HG02973 (cell line): ENCODE data around the gene GZF1.

Experiments used
- ATAC-seq: cut with Tn5 transposase; IDR thresholded peaks from one replicate; pipeline ENCODE4 v1.9.1; 2021; ENCODE audit warnings: moderate library complexity; ENCODE audit not compliant: unreplicated experiment

Gene GZF1

DNA sequence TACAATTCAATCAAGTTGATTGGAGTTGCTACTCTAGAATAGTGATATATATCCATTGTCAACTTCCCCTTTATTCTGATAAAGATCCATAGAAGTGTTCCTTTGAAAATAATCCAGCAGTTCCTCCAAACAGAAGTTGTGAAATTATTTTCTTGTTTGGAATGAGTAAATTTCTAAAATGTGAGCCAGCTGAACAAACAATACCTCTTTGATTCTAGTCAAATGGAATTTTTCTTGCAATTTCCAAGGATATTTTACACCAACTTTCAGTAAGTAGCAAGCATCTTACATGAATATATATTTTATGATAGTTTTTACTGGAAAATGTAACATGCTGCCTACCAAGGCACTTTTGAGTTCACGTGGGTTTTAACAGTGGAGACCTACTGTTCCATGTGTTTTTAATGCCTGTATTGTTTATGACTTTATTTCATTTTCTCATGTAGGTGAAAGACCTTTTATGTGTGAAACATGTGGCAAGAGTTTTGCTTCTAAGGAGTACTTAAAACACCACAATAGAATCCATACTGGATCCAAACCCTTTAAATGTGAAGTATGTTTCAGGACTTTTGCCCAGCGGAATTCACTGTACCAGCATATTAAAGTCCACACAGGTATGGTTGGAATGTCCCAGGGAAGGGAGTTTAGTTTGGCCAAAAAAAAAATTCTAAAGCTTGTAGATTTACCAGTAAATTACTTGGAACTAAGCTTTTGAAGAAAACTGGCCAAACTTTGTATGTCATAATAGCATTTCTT is 6.5 kb downstream of the GZF1 start:
- no peak for ATAC-seq

DNA sequence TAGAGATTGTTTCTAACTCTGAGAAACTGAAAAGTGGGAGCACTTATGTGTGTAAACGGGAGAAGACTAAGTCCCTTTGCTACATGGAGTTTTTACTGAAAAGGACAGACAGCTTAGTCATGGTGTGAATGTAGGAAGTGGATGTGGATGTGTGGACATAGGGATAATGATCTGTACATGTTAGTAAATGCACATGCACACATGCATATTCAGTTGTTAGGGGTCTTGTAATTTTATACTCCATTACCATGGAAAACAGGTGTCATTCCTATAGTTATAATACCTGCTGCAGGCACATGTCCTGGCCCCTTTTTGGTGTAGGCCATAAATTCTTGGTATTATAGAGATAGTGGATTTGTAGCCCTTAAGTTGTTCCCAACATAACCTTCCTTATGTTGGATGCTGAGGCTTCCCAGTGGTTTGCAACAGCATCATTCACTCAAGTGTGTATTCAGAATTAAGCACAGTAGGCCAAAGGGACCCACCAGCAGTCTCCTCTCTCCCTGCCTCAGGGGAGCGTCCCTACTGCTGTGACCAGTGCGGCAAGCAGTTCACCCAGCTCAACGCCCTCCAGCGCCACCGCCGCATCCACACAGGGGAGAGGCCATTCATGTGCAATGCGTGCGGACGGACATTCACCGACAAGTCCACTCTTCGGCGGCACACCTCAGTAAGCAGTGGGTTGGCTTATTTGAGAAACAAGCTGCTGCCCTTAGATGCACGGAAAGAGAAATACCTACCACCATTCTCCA is 7.3 kb downstream of the GZF1 start:
- ATAC-seq = no peak

- ATAC-seq = no peak
These were observed 8.3 kb downstream of the GZF1 start for GRCh38 chr20:23370274-23370673.

GRCh38 chr20:23370873-23371272 is 8.9 kb downstream of the GZF1 start:
- no peak for ATAC-seq

DNA sequence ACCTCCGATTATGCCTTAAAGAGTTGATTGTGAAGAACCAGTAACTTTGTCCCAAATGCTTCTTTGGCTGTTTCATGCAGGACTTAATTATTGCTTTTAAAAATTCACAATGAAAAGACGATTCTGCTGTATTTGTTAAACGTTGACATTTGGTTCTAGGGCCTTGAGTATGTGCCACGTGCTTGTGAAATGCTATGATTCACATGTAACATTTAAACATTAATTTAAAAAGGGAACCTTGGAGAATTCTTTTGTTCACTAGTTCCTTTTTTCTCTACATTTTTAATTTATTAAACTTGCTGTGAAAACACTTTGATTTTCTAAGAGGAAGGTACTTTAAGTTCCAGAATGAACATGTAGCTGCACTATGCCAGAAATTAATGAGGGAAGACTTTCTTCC is 9.5 kb downstream of the GZF1 start:
- no peak for ATAC-seq

DNA sequence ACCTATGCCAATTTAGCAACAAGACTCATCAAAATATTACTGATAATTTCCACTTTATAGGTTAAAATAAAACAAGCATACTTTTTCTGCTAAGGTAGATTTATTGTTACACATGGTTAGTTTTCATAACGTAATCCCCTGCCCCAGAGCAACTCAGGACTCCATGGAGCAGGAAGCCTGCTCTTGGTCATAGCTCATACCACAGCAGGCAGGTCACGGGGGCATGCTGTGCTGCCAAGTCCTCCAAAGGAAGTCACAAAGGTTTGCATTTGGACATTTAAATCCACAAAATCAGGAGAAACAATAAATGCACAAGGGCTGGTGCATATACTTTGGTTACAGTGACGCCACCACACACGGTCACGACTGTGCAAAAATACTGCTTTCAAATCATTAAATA is 12.5 kb downstream of the GZF1 start:
- ATAC-seq = no peak

GRCh38 chr20:23375827-23376226 is 13.8 kb downstream of the GZF1 start:
- no peak for ATAC-seq

DNA sequence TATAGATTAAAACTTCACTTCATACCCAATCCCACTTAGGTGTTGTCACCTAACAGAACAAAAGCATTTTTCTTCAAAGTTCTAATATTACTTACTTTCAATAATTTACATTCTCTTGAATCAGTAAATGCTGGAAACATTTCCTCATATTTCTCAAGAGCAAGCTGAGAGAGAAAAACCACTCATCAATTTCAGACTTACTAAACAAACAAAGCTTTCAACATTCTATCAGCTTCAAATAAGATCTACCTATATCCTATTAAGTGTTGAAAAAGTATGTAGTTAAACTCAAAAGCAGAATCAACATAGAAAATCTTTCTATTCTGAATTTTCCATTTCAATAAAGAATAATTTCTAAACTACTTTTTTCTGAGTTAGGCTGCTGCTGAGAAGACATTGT is 17.8 kb downstream of the GZF1 start:
- ATAC-seq = no peak

DNA sequence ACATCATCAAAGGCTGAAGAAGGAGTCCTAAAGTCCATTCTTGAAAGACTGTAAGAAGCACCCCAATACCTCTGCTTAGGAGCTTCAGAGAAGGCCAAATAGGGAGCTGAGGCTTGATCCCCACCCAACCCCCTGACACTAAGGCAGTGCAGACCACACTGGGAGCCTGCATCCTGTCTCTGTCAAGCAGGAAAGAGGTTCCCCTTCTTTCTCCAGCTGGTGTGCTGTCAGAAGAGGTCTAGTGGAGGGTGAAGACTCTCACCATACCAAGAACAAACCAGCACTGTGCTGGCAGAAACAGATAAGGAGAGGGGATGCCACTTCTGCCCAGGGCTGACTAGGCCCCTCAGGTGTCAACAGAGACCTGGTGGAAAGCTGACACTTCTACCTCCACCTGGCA is 19.9 kb downstream of the GZF1 start:
- ATAC-seq = no peak

- ATAC-seq = no peak
These were observed 24.5 kb downstream of the GZF1 start for GRCh38 chr20:23386304-23387117.

DNA sequence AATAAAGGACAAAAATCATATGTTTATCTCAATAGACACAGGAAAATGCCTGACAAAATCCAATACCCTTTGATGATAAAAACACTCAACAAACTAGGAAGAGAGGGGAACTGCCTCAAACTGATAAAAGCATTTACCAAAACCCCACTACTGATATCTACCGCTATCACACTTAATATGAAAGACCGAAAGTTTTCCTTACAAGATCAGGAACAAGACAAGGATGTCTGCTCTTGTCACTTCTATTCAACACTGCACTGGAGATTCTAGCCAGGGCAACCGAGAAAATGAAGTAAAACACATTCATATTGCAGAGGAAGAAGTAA is 25.1 kb downstream of the GZF1 start:
- no peak for ATAC-seq

- ATAC-seq = no peak
These were observed 28.3 kb downstream of the GZF1 start for GRCh38 chr20:23390091-23390774.

DNA sequence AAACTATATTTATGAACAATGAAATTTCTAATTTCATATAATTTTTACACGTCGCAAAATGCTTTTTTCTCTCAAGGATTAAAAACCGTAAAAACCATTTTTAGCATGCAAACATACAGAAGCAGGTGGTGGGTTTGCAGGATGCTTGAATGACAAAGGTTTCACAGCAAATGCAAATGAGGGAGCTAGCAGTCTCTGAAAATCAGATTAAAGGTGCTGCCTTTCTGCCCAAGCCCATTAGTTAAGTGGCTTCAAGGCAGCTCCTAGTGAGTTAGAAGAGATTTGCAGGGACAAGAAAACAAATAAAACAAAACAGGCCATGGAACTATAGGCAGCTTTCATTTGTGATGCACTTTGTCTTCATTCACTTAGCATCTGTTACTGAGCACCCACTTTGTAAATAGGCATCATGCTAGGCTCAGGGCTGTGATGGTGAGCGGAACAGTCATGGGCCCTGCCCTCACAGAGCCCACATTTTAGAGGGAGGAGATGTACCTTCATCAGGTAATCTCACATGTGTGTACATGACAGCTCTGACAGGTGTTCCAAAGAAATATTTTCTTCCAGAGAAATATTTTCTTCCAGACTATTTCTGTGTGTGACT is 29.8 kb downstream of the GZF1 start:
- no peak for ATAC-seq

GRCh38 chr20:23393996-23394775 is 32.2 kb downstream of the GZF1 start:
- ATAC-seq = no peak

DNA sequence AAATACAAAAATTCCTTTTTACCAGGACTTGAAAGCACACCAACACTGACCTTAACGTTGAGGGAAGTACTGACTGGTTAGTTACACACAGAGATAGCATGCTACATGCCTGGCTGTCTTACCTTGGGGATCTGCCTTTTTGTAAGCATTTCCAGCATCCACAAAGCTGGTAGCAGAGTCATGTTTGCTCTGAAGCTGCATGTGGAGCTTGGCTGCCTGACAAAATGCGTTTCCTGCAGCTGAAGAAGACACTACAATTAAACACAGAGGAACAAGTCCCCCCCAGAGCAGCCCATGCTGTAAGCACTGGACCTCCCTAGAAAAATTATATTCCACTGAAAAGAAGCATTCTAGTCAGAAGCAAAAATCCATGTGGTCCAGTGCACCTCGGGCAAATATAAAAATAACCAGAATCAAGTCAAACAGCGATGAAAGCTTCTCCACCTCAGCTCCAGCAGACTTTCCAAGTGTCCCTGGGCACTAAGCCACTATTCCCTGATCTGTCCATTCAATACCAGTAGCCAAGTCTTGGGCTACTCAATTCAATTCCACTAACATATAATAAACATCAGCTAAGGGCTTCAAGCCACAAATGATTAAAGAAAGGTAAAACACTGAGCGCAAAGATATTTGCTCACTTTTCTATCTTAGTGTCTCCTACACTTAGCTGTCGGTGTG is 35.1 kb downstream of the GZF1 start:
- ATAC-seq = no peak

- ATAC-seq = no peak
These were observed 36.0 kb downstream of the GZF1 start for GRCh38 chr20:23397961-23398360.

DNA sequence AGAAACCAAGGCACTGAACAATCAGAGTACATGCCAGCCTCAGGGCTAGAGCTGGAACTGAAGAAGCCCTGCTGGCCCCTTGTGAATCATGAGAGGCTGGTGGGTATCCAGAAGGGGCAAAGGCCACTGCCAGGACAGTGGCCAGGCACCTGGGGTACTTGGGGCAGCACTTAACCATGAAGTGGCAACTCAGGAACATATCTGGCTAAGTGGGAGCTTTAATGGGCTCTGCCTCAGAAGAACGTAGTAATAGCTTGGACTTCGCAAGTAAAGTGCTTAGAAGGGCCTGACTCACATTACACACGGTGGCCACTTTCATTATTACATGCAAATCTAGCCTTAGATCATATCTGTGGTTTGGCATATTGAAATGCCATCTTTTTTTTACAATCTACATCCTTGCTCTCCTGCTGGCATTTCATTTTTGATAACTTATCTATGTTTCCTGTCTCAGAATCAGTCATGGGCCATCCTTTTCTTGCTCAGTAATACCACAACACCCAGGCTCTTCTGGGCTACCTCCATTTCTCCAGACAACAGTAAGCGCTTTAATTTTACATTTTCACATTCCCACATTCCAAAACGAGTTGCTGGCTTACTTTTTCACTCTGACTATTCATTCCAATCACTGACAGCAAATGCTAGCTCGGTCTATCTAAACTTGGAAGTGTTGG is 37.7 kb downstream of the GZF1 start:
- no peak for ATAC-seq

DNA sequence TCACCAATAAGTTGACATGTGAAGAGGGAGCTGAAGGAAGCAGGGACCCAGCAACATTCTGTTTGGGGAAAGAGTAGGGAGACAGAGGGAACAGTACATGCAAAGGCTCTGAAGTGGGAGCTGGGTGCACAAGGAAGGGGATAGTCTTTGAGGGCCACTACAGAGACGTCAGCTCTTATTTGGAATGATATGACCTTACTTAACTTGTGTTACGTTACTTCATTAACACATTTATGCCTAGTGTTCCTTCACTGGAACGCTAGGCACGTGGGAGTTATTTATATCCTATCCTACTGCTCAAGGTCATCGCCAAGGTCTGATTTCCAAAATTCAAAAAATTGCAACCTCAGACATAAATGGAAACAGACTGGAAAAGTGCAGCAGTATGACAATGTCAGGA is 39.1 kb downstream of the GZF1 start:
- no peak for ATAC-seq

DNA sequence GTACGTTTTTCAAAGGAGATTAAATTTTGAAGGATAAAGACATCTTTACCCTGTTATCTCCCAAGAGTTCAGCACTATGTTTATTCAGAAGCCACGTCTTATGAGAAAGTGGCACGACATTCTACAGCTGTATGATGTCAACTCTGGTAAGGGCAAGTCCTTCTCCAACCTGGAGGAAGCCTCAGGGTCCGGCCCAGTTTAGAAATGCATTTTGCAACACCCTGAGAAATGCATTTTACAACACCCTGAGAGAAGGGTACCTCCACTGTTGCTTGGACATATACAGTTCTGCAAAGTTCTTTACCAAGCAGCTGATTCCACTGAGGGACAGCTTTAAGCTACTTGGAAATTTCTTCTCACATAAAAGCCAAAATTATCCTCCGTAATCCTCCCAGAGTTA is 41.8 kb downstream of the GZF1 start:
- no peak for ATAC-seq
